Inflammatory macrophage treated with lipopolysaccharide for 4 hours (primary cell): ENCODE results near the gene LRRC37A2.
"Not testable (repeated sequence)": the region's sequence is repeated elsewhere in the genome, so short reads cannot be mapped to it uniquely, and the experiment has no call there.

Experiments
- DNase-seq: peaks from one replicate; pipeline ENCODE4 v3.0.0-alpha.2; 2020

LRRC37A2 gene

DNA sequence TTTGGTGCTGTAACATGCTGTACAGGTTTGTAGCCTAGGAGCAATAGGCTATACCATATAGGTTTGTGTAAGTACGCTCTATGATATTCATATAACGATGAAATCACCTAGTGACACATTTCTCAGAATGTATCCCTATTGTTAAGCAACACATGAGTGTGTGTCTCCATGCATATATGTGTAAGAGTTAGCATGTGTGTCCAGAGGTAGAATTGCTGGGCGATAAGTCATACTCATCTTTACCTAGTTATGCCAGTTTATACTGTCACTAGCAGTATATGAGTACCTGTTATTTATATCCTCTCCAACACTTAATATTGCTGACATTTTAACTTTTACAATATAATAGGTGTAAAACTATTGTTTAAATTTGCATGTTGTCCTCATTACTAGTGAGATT lies 88.5 kb downstream of the LRRC37A2 start:
- not testable (repeated sequence) for DNase-seq

DNA sequence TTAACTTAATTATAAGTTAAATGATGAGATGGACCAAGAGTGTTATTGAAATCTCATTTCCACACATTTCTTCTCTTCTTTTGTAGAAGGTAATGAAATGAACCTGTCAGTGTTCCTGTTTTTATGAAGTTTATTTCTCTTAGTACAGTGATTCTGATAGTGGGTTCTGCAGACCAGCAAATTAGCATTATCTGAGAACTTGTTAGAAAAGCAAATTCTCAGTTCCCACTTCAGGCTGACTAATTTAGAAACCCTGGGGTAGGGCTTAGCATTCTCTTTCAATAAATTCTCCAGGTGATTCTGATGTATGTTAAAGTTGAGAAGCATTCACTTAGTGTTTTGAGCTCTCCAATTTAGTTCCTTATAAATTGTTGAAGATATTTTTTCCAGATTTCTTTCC lies 90.9 kb downstream of the LRRC37A2 start:
- DNase-seq: not testable (repeated sequence)
